ENCODE measurements around the gene NOSIP. TPM values are rescaled to one million over a fixed set of nuclear protein-coding genes. Genes with fewer than 3 reads are reported as not detected.
A peak's percentile ranks its signal among the peaks of the same experiment; 100 is the strongest.

Gene NOSIP
- total RNA-seq, 2 experiments from 2014 or later = 75.6 to 79.4 TPM

DNA sequence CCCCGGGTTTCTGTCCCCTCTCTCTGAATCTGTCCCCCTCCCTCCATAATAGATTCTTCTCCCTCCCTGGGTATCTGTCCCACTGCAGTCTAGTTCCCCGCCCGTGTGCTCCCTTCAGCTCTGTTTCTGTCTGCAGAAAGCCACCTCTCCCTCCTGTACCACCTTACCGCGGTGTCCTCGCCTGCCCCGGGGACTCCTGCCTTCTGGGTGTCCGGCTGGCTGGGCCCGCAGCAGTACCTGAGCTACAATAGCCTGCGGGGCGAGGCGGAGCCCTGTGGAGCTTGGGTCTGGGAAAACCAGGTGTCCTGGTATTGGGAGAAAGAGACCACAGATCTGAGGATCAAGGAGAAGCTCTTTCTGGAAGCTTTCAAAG lies 66.6 kb downstream of the NOSIP start:
- no peaks in the 10 kb centered on the region for H3K27me3 Mint-ChIP-seq
- TF ChIP-seq, protein P1, sequence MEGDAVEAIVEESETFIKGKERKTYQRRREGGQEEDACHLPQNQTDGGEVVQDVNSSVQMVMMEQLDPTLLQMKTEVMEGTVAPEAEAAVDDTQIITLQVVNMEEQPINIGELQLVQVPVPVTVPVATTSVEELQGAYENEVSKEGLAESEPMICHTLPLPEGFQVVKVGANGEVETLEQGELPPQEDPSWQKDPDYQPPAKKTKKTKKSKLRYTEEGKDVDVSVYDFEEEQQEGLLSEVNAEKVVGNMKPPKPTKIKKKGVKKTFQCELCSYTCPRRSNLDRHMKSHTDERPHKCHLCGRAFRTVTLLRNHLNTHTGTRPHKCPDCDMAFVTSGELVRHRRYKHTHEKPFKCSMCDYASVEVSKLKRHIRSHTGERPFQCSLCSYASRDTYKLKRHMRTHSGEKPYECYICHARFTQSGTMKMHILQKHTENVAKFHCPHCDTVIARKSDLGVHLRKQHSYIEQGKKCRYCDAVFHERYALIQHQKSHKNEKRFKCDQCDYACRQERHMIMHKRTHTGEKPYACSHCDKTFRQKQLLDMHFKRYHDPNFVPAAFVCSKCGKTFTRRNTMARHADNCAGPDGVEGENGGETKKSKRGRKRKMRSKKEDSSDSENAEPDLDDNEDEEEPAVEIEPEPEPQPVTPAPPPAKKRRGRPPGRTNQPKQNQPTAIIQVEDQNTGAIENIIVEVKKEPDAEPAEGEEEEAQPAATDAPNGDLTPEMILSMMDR (IDR thresholded peaks at IDR 0.05) = no peak
- no peaks in the 10 kb centered on the region for H3K9me3 Mint-ChIP-seq
- DNase-seq (no peak), ATAC-seq (peak; percentile 22)
- intact Hi-C loops (cut with micrococcal nuclease) = no loop called here
- H3K27ac Mint-ChIP-seq = peak overlapping the region; percentile 79
- ChIA-PET POLR2A (interaction anchor here (0.7 to 2.2 kb wide), 6 partner anchors 14 to 47 kb away, joined by 3 to 8 read pairs (median 4); partner anchors contain the start of genes RCN3 and RPL13A), CTCF (interaction anchor here (1.1 to 3.3 kb wide), 7 partner anchors 13 to 56 kb away, joined by 3 to 16 read pairs (median 5); no protein-coding TSS in a partner anchor)
- H3K36me3 Mint-ChIP-seq (ENCODE audit: low read depth) = no peaks in the 10 kb centered on the region
- peaks cover 19% of the 10 kb centered on the region for H3K4me1 Mint-ChIP-seq (ENCODE audit: low read depth)
- H3K4me3 Mint-ChIP-seq = peak overlapping the region; percentile 76

DNA sequence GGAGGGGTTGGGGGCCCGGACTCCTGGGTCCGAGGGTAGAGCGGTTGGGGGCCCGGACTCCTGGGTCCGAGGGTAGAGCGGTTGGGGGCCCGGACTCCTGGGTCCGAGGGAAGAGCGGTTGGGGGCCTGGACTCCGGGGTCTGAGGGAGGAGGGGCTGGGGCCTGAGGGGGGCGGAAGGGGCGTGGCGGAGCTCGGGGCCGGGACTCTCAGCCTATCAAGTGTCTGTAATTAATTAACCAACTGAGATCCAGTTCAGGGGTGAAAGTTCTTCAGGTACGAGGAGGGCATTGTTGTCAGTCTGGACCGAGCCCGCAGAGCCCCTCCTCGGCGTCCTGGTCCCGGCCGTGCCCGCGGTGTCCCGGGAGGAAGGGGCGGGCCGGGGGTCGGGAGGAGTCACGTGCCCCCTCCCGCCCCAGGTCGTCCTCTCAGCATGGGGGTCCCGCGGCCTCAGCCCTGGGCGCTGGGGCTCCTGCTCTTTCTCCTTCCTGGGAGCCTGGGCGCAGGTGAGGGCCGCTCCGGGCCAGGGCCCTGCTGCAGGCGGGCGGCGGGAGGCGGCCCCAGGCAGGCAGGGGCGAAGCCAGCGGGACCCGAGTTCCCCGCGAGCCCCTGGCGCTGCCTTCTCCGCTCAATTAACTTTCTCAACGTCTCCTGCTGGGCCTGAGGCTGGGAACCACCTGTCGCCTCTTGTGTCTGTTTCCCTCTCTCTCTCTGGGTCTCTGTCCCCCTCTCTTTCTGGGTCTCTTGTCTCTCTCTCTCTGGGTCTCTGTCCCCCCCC lies 67.2 kb downstream of the NOSIP start:
- H3K36me3 Mint-ChIP-seq (ENCODE audit: low read depth) = no peaks in the 10 kb centered on the region
- ATAC-seq = peak; percentile 75
- TF ChIP-seq, protein P1 (IDR thresholded peaks at IDR 0.05) = no peak
- H3K4me1 Mint-ChIP-seq (ENCODE audit: low read depth) = peaks cover 19% of the 10 kb centered on the region
- H3K9me3 Mint-ChIP-seq = no peaks in the 10 kb centered on the region
- H3K4me3 Mint-ChIP-seq = peak overlapping the region; percentile 76
- no peaks in the 10 kb centered on the region for H3K27me3 Mint-ChIP-seq
- intact Hi-C loops (cut with micrococcal nuclease) = no loop called here
- peak overlapping the region; percentile 79 for H3K27ac Mint-ChIP-seq
- ChIA-PET CTCF (interaction anchor here (1.1 to 3.3 kb wide), 6 partner anchors 21 to 57 kb away, joined by 5 to 16 read pairs (median 6); no protein-coding TSS in a partner anchor), POLR2A (interaction anchor here (0.8 to 2.2 kb wide), 4 partner anchors 14 to 25 kb away, joined by 3 to 8 read pairs (median 4); partner anchors contain the start of genes RCN3 and RPL13A)
- DNase-seq = peak; percentile 58

DNA sequence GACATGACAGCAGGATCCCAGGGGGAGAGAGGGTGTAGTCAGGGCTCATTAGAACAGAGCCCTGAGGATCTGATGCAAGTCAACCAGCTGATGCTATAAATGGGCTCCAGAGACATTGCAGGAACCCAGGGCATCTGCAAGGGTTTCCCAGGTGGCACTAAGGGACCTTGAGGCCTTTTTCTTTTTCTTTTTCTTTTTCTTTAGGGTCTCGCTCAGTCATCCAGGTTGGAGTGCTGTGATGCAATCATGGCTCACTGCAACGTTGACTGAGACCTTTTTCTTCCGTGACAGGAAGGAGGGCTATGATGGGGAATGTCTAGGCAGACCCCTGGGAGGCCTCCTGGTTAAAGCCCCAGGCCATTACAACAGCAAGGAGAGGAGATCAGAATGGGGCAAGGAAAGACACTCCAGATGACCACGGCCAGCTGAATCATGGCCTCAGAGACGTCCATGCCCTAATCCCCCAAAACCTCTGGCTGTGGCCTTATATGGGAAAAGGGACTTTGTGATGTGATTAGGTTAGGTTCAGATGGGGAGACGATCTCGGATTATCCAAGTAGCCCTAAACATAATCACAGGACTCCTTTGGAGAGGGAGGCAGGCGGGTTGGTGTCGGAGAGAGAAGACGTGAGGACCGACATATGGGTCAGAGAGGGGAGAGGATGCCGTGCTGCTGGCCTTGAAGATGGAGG lies 72.4 kb downstream of the NOSIP start:
- POLR2A ChIA-PET = interaction anchor here (1.0 to 1.5 kb wide), 2 partner anchors 43 to 63 kb away, joined by 4 to 5 read pairs; no protein-coding TSS in a partner anchor
- CTCF ChIA-PET = interaction anchor here (0.9 to 10.8 kb wide), 6 partner anchors 20 to 168 kb away, joined by 3 to 232 read pairs (median 10); partner anchors contain the start of gene RCN3
- intact Hi-C loops (cut with micrococcal nuclease) = no loop called here
- Mint-ChIP-seq H3K27me3 (no peaks in the 10 kb centered on the region), H3K4me3 (no peak overlapping the region), H3K36me3 (ENCODE audit: low read depth) (no peaks in the 10 kb centered on the region), H3K9me3 (no peaks in the 10 kb centered on the region), H3K4me1 (ENCODE audit: low read depth) (peaks cover 17% of the 10 kb centered on the region), H3K27ac (no peak overlapping the region)
- ATAC-seq = no peak
- TF ChIP-seq, protein P1 (IDR thresholded peaks at IDR 0.05) = no peak
- DNase-seq = no peak

DNA sequence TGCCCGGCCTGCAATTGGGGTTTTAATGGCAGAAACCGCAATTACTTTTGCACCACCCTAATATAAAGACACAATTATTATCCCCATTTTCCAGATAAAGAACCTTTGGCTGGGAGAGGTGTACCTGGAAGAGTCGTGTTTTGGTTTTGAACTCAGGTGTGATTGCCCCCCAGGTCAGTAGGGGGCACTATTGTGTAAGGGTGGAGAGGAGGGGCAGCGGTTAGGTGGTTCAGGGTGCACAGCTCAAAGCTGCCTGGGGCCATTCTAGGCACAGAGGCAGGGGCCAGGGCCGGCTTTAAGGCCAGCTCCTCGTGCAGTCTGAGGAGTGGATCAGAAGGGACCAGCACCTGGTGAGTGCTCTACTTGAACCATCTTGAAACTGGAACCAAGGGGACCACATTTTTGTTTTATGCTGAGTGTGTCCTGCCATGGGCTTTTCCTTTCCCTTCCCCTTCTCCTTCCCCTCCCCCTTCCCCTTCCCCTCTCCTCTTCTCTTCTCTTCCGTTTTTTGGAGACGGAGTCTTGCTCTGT lies 73.7 kb downstream of the NOSIP start:
- Mint-ChIP-seq H3K27ac (no peak overlapping the region), H3K27me3 (no peaks in the 10 kb centered on the region), H3K36me3 (ENCODE audit: low read depth) (no peaks in the 10 kb centered on the region), H3K9me3 (no peaks in the 10 kb centered on the region), H3K4me1 (ENCODE audit: low read depth) (peaks cover 18% of the 10 kb centered on the region), H3K4me3 (no peak overlapping the region)
- ChIA-PET POLR2A (interaction anchor here (0.6 to 2.3 kb wide), 4 partner anchors 40 to 128 kb away, joined by 3 to 8 read pairs (median 4); no protein-coding TSS in a partner anchor), CTCF (interaction anchor here (0.8 to 10.8 kb wide), 18 partner anchors 9 to 172 kb away, joined by 3 to 232 read pairs (median 4); partner anchors contain the start of genes NOSIP and RCN3)
- peak; percentile 93 for ATAC-seq
- intact Hi-C loops (cut with micrococcal nuclease) = no loop called here
- peak; percentile 85 for DNase-seq
- TF ChIP-seq, protein P1 (IDR thresholded peaks at IDR 0.05) = peak; percentile 96

Other genes starting within 250 kb of the NOSIP start
- gene CD37, start 245.2 kb downstream of the NOSIP start, total RNA-seq = 100 to 1,000 TPM; 131 to 137 TPM
- not detected for gene TEAD2, start 218.1 kb downstream of the NOSIP start, total RNA-seq
- gene DKKL1, start 216.7 kb downstream of the NOSIP start, total RNA-seq = not detected
- under 1 TPM in 1 of 2 experiments, not detected in 1; 0.95 TPM for gene KASH5, start 192.3 kb downstream of the NOSIP start, total RNA-seq
- not detected for gene PTH2, start 157.1 kb downstream of the NOSIP start, total RNA-seq
- not detected for gene GFY, start 155.2 kb downstream of the NOSIP start, total RNA-seq
- gene SLC17A7, start 139.0 kb downstream of the NOSIP start, total RNA-seq = under 1 TPM in 1 of 2 experiments, not detected in 1; 0.23 TPM
- gene PIH1D1, start 128.7 kb downstream of the NOSIP start, total RNA-seq = 100 to 1,000 TPM; 124 to 126 TPM
- 10 to 100 TPM; 24.6 to 24.8 TPM for gene ALDH16A1, start 127.3 kb downstream of the NOSIP start, total RNA-seq
- 10 to 100 TPM; 57.7 to 61.2 TPM for gene FLT3LG, start 106.3 kb downstream of the NOSIP start, total RNA-seq
- 1,000 to 10,000 TPM; 4,285 to 4,329 TPM for gene RPL13A, start 92.9 kb downstream of the NOSIP start, total RNA-seq
- gene RPS11, start 84.1 kb downstream of the NOSIP start, total RNA-seq = 1,000 to 10,000 TPM; 3,251 to 3,427 TPM
- 10 to 100 TPM; 13.1 to 13.6 TPM for gene FCGRT, start 67.9 kb downstream of the NOSIP start, total RNA-seq
- 1 to 10 TPM; 4.2 to 5.9 TPM for gene RCN3, start 52.6 kb downstream of the NOSIP start, total RNA-seq
- 1 to 10 TPM; 1.5 TPM for gene PRRG2, start 760 bp upstream of the NOSIP start, total RNA-seq
- 10 to 100 TPM; 16.0 to 17.8 TPM for gene PRR12, start 10.6 kb upstream of the NOSIP start, total RNA-seq
- gene RRAS, start 59.6 kb upstream of the NOSIP start, total RNA-seq = 1 to 10 TPM; 6.3 to 7.1 TPM
- gene SCAF1, start 61.7 kb upstream of the NOSIP start, total RNA-seq = 10 to 100 TPM; 54.5 to 57.2 TPM
- 100 to 1,000 TPM in 1 of 2 experiments, 10 to 100 TPM in 1; 90.8 to 108 TPM for gene IRF3, start 85.3 kb upstream of the NOSIP start, total RNA-seq
- 10 to 100 TPM; 63.4 to 64.6 TPM for gene BCL2L12, start 85.4 kb upstream of the NOSIP start, total RNA-seq
- gene PRMT1, start 96.7 kb upstream of the NOSIP start, total RNA-seq = 100 to 1,000 TPM; 419 to 437 TPM
- 1 to 10 TPM; 5.2 to 6.2 TPM for gene ADM5, start 109.0 kb upstream of the NOSIP start, total RNA-seq
- 1 to 10 TPM in 1 of 2 experiments, under 1 TPM in 1; 0.69 to 1.0 TPM for gene CPT1C, start 110.6 kb upstream of the NOSIP start, total RNA-seq
- gene TSKS, start 182.8 kb upstream of the NOSIP start, total RNA-seq = under 1 TPM; 0.50 to 0.81 TPM
- gene AP2A1, start 186.4 kb upstream of the NOSIP start, total RNA-seq = 10 to 100 TPM; 83.4 to 84.5 TPM
- 10 to 100 TPM; 23.5 to 24.1 TPM for gene FUZ, start 232.7 kb upstream of the NOSIP start, total RNA-seq
- gene MED25, start 237.7 kb upstream of the NOSIP start, total RNA-seq = 10 to 100 TPM; 35.7 to 38.7 TPM

Measured in activated CD8-positive, alpha-beta T cell treated with anti-CD3 and anti-CD28 coated beads for 36 hours (primary cell).